Lung (tissue), 12 donors: ENCODE data around the gene CD58. TPM values are rescaled to one million over a fixed set of nuclear protein-coding genes. Genes with fewer than 3 reads are reported as not detected.

Experiments
- ATAC-seq: fragments of 200-7000 bp; cut with Tn5 transposase; one replicate; pipeline ENCODE4 v1.9.1; 2020; ENCODE audit warnings: moderate number of reproducible peaks; ENCODE audit not compliant: insufficient read depth, low FRiP score
- DNase-seq, 3 donors: peaks; one replicate each; pipeline ENCODE4 v3.0.0-alpha.2; 2013 to 2017
- H3K27ac ChIP-seq, 2 donors: one replicate each; pipeline ENCODE4 v1.5.1; 2013; ENCODE audit warnings: mild to moderate bottlenecking in 2 of 2, moderate library complexity in 2 of 2, control low read depth in 1 of 2, inconsistent platforms in 1 of 2, low read depth in 1 of 2, low read length in 1 of 2
- H3K27me3 ChIP-seq, 3 donors: one replicate each; pipeline ENCODE4 v1.5.1; 2013; ENCODE audit warnings: low read length in 2 of 3; ENCODE audit not compliant: control insufficient read depth in 3 of 3, insufficient read depth in 3 of 3
- H3K36me3 ChIP-seq, 4 donors: one replicate each; pipeline ENCODE4 v1.5.1; 2013; ENCODE audit warnings: low read length in 4 of 4, mild to moderate bottlenecking in 1 of 4, moderate library complexity in 1 of 4; ENCODE audit not compliant: control insufficient read depth in 4 of 4, insufficient read depth in 4 of 4
- H3K4me1 ChIP-seq, 5 donors: one replicate each; pipeline ENCODE4 v1.5.1; 2013; ENCODE audit warnings: low read length in 5 of 5, mild to moderate bottlenecking in 2 of 5, moderate library complexity in 1 of 5; ENCODE audit not compliant: control insufficient read depth in 5 of 5, insufficient read depth in 5 of 5
- H3K4me3 ChIP-seq: one replicate; pipeline ENCODE4 v1.5.1; 2013; ENCODE audit warnings: mild to moderate bottlenecking, control low read depth, moderate library complexity
- H3K9ac ChIP-seq, 2 donors: one replicate each; pipeline ENCODE4 v1.5.1; 2013; ENCODE audit warnings: low read length in 2 of 2, control low read depth in 1 of 2; ENCODE audit not compliant: insufficient read depth in 1 of 2
- H3K9me3 ChIP-seq, 4 donors: one replicate each; pipeline ENCODE4 v1.5.1; 2013; ENCODE audit warnings: low read length in 3 of 4, mild to moderate bottlenecking in 1 of 4, moderate library complexity in 1 of 4; ENCODE audit not compliant: control insufficient read depth in 4 of 4, insufficient read depth in 3 of 4
- CTCF ChIP-seq: IDR thresholded peaks from 2 replicates; pipeline ENCODE4 v1.5.1; 2012; ENCODE audit warnings: mild to moderate bottlenecking; ENCODE audit errors: control extremely low read depth, extremely low read depth
- WGBS, 2 donors: extraction: QIAGEN DNeasy Blood & Tissue Kit; methylation state at CpG; one replicate each; pipeline ENCODE4 v1.1.7; 2013; 5-methylcytosine and 5-hydroxymethylcytosine counted together
- polyA plus RNA-seq, 2 donors: library from polyadenylated mRNA; stranded (reverse); fragments of 200-250 nt; gene quantifications; one replicate each; pipeline ENCODE4 v1.2.1, GENCODE V29; 2013
- total RNA-seq, 2 donors: library from RNA; depleted of rRNA in 1 of 2; stranded (reverse); fragments of >200 nt in 1 of 2; gene quantifications; one replicate each; pipeline ENCODE4 v1.2.1, GENCODE V29; 2014 to 2021
- donor health status: control.
- donor health status: control.
- donor health status: Bipolar disorder and iron deficiency.
- donor health status: healthy.
- donor health status: DM: yes; HTN: yes; CAD: no.

CD58 gene
- total and polyA plus RNA-seq, 4 donors: 27.5 to 52.1 (median 28.7) TPM

GRCh38 chr1:116496380-116496779, 74.4 kb downstream of the CD58 start:
- H3K4me3 ChIP-seq: no peak overlapping the region
- H3K4me1 ChIP-seq: peaks cover 2 to 23% (median 5%) of the 10 kb centered on the region in 5 donors
- H3K36me3 ChIP-seq: no peaks in the 10 kb centered on the region
- H3K9me3 ChIP-seq: no peaks in the 10 kb centered on the region
- ATAC-seq: peak; percentile 53
- H3K27ac ChIP-seq: peak overlapping the region in 1 of 2 donors; percentile 64
- WGBS, 2 donors: 42 to 53% methylated on average over 3 of the region's 3 CpGs
- DNase-seq: peak; percentile 66 to 91 (median 83)
- no peak overlapping the region for H3K9ac ChIP-seq
- no peaks in the 10 kb centered on the region for H3K27me3 ChIP-seq
- TF ChIP-seq CTCF: no peak

- WGBS, 2 donors: 35 to 41% methylated on average over 4 of the region's 4 CpGs
- no peaks in the 10 kb centered on the region for H3K27me3 ChIP-seq
- no peak overlapping the region for H3K9ac ChIP-seq
- H3K27ac ChIP-seq: peak overlapping the region in 1 of 2 donors; percentile 43
- H3K4me1 ChIP-seq: peaks cover 2 to 23% (median 5%) of the 10 kb centered on the region in 5 donors
- no peak for DNase-seq
- no peak for ATAC-seq
- no peak for TF ChIP-seq CTCF
- no peaks in the 10 kb centered on the region for H3K36me3 ChIP-seq
- no peaks in the 10 kb centered on the region for H3K9me3 ChIP-seq
- H3K4me3 ChIP-seq: no peak overlapping the region
Observed at GRCh38 chr1:116495535-116495934, 75.3 kb downstream of the CD58 start.

- no peak overlapping the region for H3K9ac ChIP-seq
- TF ChIP-seq CTCF: no peak
- DNase-seq (no peak), ATAC-seq (no peak)
- no peaks in the 10 kb centered on the region for H3K27me3 ChIP-seq
- H3K9me3 ChIP-seq: no peaks in the 10 kb centered on the region
- 86 to 94% methylated on average over 2 of the region's 2 CpGs for WGBS, 2 donors
- no peak overlapping the region for H3K4me3 ChIP-seq
- H3K27ac ChIP-seq: no peak overlapping the region
- peaks cover 2 to 23% (median 5%) of the 10 kb centered on the region in 5 donors for H3K4me1 ChIP-seq
- H3K36me3 ChIP-seq: no peaks in the 10 kb centered on the region
Observed at GRCh38 chr1:116494745-116495144, 76.1 kb downstream of the CD58 start.

GRCh38 chr1:116494353-116494692, 76.5 kb downstream of the CD58 start:
- DNase-seq: no peak
- Histone ChIP-seq H3K9me3 (no peaks in the 10 kb centered on the region), H3K9ac (no peak overlapping the region), H3K4me3 (no peak overlapping the region), H3K4me1 (peaks cover 2 to 23% (median 5%) of the 10 kb centered on the region in 5 donors), H3K27ac (no peak overlapping the region), H3K36me3 (no peaks in the 10 kb centered on the region), H3K27me3 (no peaks in the 10 kb centered on the region)
- no peak for TF ChIP-seq CTCF
- 87 to 89% methylated on average over 12 of the region's 12 CpGs for WGBS, 2 donors
- no peak for ATAC-seq
